ENCODE measurements around the gene MICU1. TPM values are rescaled to one million over a fixed set of nuclear protein-coding genes. Genes with fewer than 3 reads are reported as not detected.
A peak's percentile ranks its signal among the peaks of the same experiment; 100 is the strongest.

MICU1 gene
- total and polyA plus RNA-seq, 2 donors (not counting 3 experiments of a cell fraction or from before 2014, with no cell fraction given), result 27.5 to 48.0 TPM

GRCh38 chr10:72334825-72335393 is 291.0 kb downstream of the MICU1 start:
- dilution Hi-C loops (cut with MboI; ENCODE audit: extremely low pct_ligation_motif_present, low sequenced_read_pairs) (no loop called here), intact Hi-C loops (cut with micrococcal nuclease) (loop anchor here (1.0 to 5.0 kb wide), 5 partner anchors 16 to 358 kb away; partner anchors contain the start of gene DDIT4)
- Histone ChIP-seq H3K9me3 (replicated peaks; ENCODE audit: control insufficient read depth, insufficient read depth, low read length) (no peaks in the 10 kb centered on the region), H3K27me3 (ENCODE audit: control insufficient read depth in 2 of 2, insufficient read depth in 2 of 2, low read length in 2 of 2) (no peaks in the 10 kb centered on the region), H3K9ac (replicated peaks; ENCODE audit: extremely low read depth, insufficient read depth, low read length) (peak overlapping the region; percentile 83), H4K20me1 (replicated peaks; ENCODE audit: control insufficient read depth, extremely low read depth, insufficient read depth, low read length) (no peaks in the 10 kb centered on the region), H3K36me3 (ENCODE audit: control insufficient read depth in 2 of 2, extremely low read depth in 1 of 2, insufficient read depth in 2 of 2, low read length in 2 of 2) (peaks cover 0 to 12% of the 10 kb centered on the region in 2 experiments), H3K9me1 (replicated peaks; ENCODE audit: control insufficient read depth, extremely low read depth, insufficient read depth, low read length) (no peaks in the 10 kb centered on the region), H3K79me2 (ENCODE audit: control insufficient read depth, insufficient read depth, low read length) (no peaks in the 10 kb centered on the region), H3K4me3 (replicated peaks in 1 of 3; ENCODE audit: insufficient read depth in 1 of 3, low read depth in 1 of 3, low read length in 3 of 3) (no peak overlapping the region), H3K4me1 (ENCODE audit: control insufficient read depth, extremely low read depth, insufficient read depth, low read length) (peaks cover 59% of the 10 kb centered on the region), H3K27ac (ENCODE audit: insufficient read depth, low read depth, low read length) (peak overlapping the region; percentile 97), H3K4me2 (ENCODE audit: insufficient read depth, low read length) (no peak overlapping the region), H2AFZ (ENCODE audit: low read depth, low read length) (no peak overlapping the region)
- POLR2A ChIA-PET, result interaction anchor here (1.0 to 3.1 kb wide), 2 partner anchors 37 to 60 kb away, joined by 3 to 30 read pairs; partner anchors contain the start of gene DDIT4
- CTCF ChIA-PET, result interaction anchor here (0.9 to 12.3 kb wide), 11 partner anchors 9 to 439 kb away, joined by 3 to 214 read pairs (median 5); partner anchors contain the start of gene DDIT4
- DNase-seq (ENCODE audit: low read depth, low spot score) (peak; percentile 87), FAIRE-seq (peak; percentile 93)
- TF ChIP-seq CTCF (IDR thresholded peaks at IDR 0.05; ENCODE audit: extremely low read depth in 1 of 2, insufficient read depth in 1 of 2, low read depth in 1 of 2, low read length in 2 of 2) (peak; percentile 11 to 43), MYC (IDR thresholded peaks at IDR 0.05; ENCODE audit: low read depth, low read length) (no peak), MAX (IDR thresholded peaks at IDR 0.05; ENCODE audit: insufficient read depth, insufficient read length) (peak; percentile 40), POLR2A (IDR thresholded peaks at IDR 0.05; ENCODE audit: low read depth, low read length) (peak; percentile 72), GATA2 (IDR thresholded peaks at IDR 0.05; ENCODE audit: insufficient read depth, insufficient read length, low read depth, low read length) (peak; percentile 42), JUN (IDR thresholded peaks at IDR 0.05; ENCODE audit: borderline replicate concordance, insufficient read depth, insufficient read length, low read depth) (no peak), FOS (IDR thresholded peaks at IDR 0.05; ENCODE audit: borderline replicate concordance, insufficient read depth, low read length) (no peak), POLR2AphosphoS5 (IDR thresholded peaks at IDR 0.05; ENCODE audit: insufficient read depth, low read depth, low read length) (peak; percentile 93)
- no TSS peak for BruUV-seq (replicated peaks)

Data from endothelial cell of umbilical vein (primary cell).